HG03025 (cell line): ENCODE data around the gene ATP13A4.

Experiments used
- ATAC-seq: cut with Tn5 transposase; IDR thresholded peaks from one replicate; pipeline ENCODE4 v1.9.1; 2021; ENCODE audit warnings: mild to moderate bottlenecking, moderate library complexity; ENCODE audit not compliant: unreplicated experiment, low FRiP score

ATP13A4 gene

GRCh38 chr3:193554811-193555210 is at the start of gene ATP13A4:
Gene ATP13A4 (minus strand): TSS chr3:193554895. CDS start chr3:193554799, 96 bp downstream.
- ATAC-seq = no peak

- ATAC-seq = no peak
Measured at GRCh38 chr3:193599393-193599792, 44.7 kb upstream of the ATP13A4 start.

GRCh38 chr3:193598202-193598601 is 43.5 kb upstream of the ATP13A4 start:
- ATAC-seq = no peak

GRCh38 chr3:193595939-193596487 is 41.3 kb upstream of the ATP13A4 start:
- no peak for ATAC-seq

DNA sequence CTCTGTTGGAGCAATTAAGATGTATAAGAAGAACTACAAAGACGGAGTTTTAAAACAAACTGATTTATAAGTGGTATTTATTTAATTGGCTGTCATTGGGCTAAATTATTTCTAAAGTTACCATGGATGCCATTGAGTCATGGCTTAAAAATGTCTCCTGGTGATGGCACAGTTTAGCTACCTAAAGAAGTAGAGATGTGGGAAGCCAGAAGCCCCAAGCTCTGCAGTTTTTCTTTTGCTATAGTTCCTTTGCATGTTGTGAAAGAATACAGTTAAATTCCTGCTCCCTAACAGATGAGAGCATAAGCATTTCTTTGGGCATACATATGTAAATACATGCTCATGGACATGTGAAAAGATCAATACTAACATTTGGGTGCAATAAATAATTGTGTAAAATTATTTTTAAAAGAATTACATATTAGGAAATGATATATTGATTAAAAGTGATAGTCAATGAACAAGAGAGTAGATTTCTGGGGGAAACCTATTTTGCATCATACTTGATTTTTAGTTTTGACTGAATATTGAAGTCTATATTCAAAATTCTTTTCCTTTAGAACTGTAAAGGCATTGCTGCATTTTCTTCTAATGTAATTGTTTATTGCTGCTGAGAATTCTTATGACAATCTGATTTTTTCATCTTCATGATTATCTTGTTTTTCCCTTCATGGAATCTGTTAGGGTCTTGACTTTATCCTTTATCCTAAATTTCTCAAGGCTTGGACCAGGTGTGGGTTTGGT is 40.4 kb upstream of the ATP13A4 start:
- ATAC-seq = no peak

- peak; percentile 11 for ATAC-seq
Measured at GRCh38 chr3:193593668-193594030, 39.0 kb upstream of the ATP13A4 start.

DNA sequence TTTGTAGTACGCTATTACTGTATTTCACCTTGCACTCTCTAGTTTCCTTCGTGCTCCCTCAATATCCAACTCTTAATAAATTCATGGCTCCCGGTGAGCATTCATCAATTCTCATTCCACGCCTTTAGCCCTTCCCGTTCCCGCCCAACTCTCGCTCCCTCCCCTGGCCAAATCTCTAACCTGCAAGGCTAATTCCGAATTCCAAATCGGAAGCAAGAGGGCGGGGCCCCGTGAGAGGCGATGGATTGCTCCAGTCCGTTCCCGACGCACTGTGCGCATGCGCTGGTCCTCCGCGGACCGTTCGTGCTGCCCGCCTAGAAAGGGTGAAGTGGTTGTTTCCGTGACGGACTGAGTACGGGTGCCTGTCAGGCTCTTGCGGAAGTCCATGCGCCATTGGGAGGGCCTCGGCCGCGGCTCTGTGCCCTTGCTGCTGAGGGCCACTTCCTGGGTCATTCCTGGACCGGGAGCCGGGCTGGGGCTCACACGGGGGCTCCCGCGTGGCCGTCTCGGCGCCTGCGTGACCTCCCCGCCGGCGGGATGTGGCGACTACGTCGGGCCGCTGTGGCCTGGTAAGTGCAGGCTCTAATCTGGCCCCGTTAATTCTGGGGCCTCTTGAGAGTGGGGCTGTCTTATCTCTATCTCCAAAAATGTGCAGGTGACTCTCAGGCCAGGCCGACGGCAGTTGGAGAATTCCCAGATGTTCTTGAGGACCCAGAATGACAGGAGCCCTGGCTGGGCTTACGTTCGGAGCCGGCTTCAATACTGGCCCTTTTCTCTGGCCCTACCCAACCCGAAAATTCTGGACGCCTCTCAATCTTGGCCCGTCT is 38.4 kb upstream of the ATP13A4 start, which contains the start of gene OPA1:
OPA1 (plus strand) TSS at position 368 of the 827 bp plus-strand sequence; CDS start at position 538, 170 bp downstream.
- ATAC-seq = peak; percentile 94

DNA sequence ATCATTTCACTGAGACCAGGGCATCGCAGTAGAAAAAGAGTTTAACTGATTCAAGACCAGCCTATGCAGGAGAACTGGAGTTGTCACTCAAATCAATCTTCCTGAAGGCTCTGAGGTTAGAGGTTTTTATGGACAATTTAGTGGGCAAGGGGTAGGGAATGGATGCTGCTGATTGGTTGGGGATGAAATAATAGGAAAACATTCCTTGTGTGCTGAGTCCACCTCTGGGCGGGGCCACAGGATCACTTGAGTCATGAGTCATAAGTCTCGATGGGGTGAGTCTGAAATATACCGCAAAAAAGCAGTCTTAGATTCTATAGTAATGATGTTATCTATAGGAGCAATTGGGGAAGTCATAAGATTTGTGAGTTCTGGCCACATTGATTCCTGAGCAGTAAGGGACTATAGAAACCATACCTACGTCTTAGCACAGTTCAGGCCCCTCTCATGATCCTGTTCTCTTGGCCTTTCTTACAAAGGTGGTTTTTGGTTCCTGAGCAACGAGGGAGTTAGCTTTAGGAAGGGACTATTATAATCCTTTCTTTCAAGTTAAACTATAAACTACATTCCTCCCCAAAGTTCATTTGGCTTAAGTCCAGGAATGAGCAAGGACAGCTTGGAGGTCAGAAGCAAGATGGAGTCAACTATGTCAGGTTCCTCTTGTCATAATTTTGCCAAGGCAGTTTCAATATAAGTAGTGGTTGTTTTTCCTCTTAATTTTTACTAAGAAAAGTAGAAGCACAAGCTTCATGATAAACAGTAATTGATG is 35.6 kb upstream of the ATP13A4 start:
- ATAC-seq = no peak

GRCh38 chr3:193589616-193590015 is 34.9 kb upstream of the ATP13A4 start:
- no peak for ATAC-seq

GRCh38 chr3:193589129-193589528 is 34.4 kb upstream of the ATP13A4 start:
- ATAC-seq = no peak

DNA sequence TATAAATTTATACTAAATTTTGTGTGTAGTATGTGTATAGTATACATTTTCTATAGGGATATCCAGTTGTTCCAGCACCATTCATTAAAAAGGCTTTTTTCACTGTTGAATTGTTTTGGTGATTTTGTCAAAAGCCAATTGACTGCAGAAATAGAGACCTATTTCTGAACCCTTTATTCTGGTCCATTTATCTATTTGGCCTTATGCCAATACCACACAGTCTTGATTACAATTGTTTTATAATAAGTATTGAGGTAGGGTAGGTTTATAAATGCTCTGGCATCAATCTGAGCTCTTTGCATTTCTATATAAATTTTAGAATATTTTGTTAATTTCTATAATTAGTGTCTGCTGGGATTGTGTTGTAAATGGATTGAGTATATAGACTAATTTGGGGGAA is 31.8 kb upstream of the ATP13A4 start:
- ATAC-seq = no peak

- no peak for ATAC-seq
Measured at GRCh38 chr3:193585530-193585929, 30.8 kb upstream of the ATP13A4 start.

DNA sequence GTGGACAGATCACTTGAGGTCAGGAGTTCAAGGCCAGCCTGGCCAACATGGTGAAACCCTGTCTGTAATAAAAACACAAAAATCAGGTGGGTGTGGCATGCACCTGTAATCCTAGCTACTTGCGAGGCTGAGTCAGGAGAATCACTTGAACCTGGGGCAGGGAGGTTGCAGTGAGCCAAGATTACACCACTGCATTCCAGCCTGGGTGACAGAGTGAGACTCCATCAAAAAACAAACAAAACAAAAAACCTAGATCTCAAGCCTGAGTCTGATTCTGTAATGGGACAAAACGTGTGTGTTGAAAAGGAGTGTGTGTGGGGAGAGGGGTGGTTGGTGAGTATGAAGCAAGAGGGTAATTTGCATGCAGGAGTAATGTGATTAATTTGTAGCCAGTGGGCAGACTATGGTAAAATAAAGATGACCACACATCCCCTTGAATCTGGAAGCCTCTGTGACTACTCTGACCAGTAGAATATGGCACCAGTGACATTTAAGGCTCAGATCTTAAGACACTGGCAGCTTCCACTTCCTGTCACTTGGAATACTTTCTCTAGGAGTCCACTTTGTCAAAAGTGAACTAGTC is 19.9 kb upstream of the ATP13A4 start:
- no peak for ATAC-seq

GRCh38 chr3:193573403-193574191 is 18.9 kb upstream of the ATP13A4 start:
- no peak for ATAC-seq

DNA sequence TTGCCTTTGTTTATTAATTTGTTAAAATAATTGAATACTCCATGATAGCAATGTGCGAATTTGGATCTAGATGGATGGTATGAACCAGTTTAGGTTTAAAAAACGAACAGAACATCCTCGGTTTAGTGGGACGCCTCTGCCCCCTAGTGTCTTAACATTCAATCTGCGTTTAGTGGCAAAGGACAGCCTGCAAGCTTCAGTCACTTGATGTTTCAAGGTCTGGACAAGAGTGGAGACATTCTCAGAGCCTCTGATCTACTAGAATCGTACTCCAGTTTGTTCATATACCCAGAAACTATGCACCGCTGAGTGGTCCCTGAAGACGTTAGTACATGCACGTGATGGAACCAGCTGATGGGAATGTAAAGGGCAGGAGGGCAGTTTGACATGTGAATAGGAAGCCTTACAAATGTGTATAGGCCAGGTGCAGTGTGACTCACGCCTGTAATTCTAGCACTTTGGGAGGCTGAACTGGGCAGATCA is 17.8 kb upstream of the ATP13A4 start:
- peak; percentile 66 for ATAC-seq

DNA sequence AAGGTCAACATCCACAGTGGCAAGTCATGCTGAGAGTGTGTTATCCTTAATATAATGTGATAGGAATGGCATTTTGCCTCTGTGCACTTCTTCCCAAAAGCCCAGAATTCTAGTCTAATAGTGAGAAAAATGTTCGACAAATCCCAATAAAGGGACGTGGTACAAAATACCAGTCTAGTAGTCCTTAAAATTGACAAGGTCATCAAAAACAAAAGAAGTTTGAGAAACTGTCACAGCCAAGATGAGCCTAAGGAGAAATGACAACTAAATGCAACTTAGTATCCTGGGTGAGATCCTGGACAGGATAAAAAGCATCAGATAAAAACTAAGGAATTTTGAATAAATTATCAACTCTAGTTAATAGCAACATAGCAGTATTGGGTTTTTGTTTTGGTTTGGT is 14.4 kb upstream of the ATP13A4 start:
- ATAC-seq = no peak

GRCh38 chr3:193564012-193564411 is 9.3 kb upstream of the ATP13A4 start:
- no peak for ATAC-seq

- no peak for ATAC-seq
Measured at GRCh38 chr3:193563426-193563825, 8.7 kb upstream of the ATP13A4 start.

DNA sequence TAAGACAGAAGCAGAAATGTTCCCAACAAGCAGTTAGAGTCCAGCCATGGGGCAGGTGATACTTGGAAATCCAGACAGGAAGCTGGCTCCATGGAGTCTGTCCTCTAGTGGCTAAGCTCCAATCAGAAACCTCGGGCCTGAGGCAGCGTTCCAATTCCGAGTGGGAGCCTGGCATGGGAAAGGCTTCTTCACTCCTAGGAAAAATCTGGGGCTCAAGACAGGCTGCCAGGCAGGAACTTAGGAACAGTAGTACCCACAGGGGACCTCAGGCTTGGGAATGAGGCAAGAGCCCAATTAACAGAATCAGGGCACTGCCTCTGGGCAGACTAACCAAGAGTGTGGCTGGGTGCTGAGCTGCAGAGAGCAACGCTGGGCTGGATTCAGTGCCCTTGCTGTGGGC is 6.2 kb upstream of the ATP13A4 start:
- ATAC-seq = no peak
